ENCODE data around the gene ITGB5. TPM values are rescaled to one million over a fixed set of nuclear protein-coding genes. Genes with fewer than 3 reads are reported as not detected.

The ITGB5 gene
- total RNA-seq, 1 donor from 2014 or later = 122 TPM

DNA sequence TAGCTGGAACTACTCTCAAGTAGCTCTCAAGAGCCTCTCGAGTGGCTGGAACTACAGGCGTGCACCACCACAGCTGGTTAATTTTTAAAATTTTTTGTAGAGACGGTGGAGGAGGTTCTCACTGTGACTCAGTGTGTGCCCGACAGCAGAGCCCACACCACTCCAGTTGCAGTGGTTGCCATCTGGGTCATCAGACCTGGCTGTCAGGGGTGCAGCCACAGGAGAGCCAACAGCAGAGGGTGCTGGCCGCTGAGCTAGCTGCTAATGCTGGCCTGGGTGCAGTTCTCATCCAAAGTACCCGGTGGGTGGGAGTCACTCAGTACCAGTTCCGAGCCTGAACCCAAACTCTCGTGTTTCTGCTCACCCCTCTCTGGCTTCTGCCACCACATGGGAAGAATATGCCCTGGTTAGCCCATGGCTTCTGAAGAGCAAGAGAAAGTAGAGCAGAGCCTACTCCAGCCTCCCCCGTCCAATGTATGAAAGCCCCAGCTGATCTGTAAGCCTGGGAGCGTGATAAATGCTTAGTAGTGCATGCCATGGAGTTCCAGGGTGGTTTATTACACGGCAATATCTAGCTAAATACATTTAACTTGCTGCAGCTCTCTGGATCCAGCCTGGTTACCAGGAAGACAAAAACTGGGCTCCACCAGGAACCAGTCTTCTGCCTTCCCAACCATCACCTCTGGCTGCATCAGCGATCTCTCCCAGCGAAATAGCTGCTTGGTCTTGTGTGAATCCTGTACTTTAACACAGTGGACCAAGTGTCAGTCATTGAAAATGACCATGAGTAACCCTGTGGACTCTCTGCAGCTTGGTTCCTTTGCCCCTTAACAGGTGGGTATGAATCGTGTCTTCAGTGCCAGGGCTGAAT lies 139.8 kb downstream of the ITGB5 start:
- peaks cover 43% of the 10 kb centered on the region for H3K36me3 ChIP-seq
- H3K4me3 ChIP-seq = no peak overlapping the region
- intact Hi-C loops (cut with micrococcal nuclease) = no loop called here
- no peaks in the 10 kb centered on the region for H3K27me3 ChIP-seq (ENCODE audit: low read depth)
- TF ChIP-seq, protein P1, sequence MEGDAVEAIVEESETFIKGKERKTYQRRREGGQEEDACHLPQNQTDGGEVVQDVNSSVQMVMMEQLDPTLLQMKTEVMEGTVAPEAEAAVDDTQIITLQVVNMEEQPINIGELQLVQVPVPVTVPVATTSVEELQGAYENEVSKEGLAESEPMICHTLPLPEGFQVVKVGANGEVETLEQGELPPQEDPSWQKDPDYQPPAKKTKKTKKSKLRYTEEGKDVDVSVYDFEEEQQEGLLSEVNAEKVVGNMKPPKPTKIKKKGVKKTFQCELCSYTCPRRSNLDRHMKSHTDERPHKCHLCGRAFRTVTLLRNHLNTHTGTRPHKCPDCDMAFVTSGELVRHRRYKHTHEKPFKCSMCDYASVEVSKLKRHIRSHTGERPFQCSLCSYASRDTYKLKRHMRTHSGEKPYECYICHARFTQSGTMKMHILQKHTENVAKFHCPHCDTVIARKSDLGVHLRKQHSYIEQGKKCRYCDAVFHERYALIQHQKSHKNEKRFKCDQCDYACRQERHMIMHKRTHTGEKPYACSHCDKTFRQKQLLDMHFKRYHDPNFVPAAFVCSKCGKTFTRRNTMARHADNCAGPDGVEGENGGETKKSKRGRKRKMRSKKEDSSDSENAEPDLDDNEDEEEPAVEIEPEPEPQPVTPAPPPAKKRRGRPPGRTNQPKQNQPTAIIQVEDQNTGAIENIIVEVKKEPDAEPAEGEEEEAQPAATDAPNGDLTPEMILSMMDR (IDR thresholded peaks at IDR 0.05; ENCODE audit: borderline replicate concordance) = no peak
- no peaks in the 10 kb centered on the region for H3K4me1 ChIP-seq
- no peaks in the 10 kb centered on the region for H3K9me3 ChIP-seq (replicated peaks)
- H3K27ac ChIP-seq (replicated peaks) = no peak overlapping the region
- no peak for DNase-seq

DNA sequence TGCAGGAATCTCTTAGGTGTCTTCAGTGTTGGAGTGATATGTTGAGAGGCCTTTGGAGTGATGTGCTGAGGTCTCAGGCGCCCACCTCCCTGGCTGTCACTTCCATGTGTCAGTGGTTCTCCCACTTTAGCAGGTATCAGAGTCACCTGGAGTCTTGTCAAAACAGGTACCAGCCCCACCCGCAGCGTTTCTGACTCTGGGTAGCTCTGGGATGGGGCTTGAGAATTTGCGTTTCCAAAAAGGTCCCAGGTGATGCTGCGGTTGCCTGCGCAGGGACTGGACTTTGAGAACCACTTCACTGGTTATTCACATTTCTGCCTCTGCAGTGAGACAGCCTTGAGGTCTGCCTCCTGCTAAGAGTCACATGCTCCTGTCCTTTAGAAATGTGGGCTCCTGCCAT lies 141.4 kb downstream of the ITGB5 start:
- no peak for DNase-seq
- Histone ChIP-seq H3K4me3 (no peak overlapping the region), H3K36me3 (peaks cover 58% of the 10 kb centered on the region), H3K9me3 (replicated peaks) (no peaks in the 10 kb centered on the region), H3K4me1 (no peaks in the 10 kb centered on the region), H3K27me3 (ENCODE audit: low read depth) (no peaks in the 10 kb centered on the region), H3K27ac (replicated peaks) (no peak overlapping the region)
- intact Hi-C loops (cut with micrococcal nuclease) = no loop called here
- TF ChIP-seq, protein P1 (IDR thresholded peaks at IDR 0.05; ENCODE audit: borderline replicate concordance) = no peak

GRCh38 chr3:124741027-124741426 lies 146.1 kb downstream of the ITGB5 start:
- TF ChIP-seq, protein P1 (IDR thresholded peaks at IDR 0.05; ENCODE audit: borderline replicate concordance) = no peak
- H3K27me3 ChIP-seq (ENCODE audit: low read depth) = no peaks in the 10 kb centered on the region
- no peaks in the 10 kb centered on the region for H3K9me3 ChIP-seq (replicated peaks)
- no peak for DNase-seq
- no peak overlapping the region for H3K4me3 ChIP-seq
- no peaks in the 10 kb centered on the region for H3K4me1 ChIP-seq
- intact Hi-C loops (cut with micrococcal nuclease) = no loop called here
- peaks cover 94% of the 10 kb centered on the region for H3K36me3 ChIP-seq
- H3K27ac ChIP-seq (replicated peaks) = no peak overlapping the region

DNA sequence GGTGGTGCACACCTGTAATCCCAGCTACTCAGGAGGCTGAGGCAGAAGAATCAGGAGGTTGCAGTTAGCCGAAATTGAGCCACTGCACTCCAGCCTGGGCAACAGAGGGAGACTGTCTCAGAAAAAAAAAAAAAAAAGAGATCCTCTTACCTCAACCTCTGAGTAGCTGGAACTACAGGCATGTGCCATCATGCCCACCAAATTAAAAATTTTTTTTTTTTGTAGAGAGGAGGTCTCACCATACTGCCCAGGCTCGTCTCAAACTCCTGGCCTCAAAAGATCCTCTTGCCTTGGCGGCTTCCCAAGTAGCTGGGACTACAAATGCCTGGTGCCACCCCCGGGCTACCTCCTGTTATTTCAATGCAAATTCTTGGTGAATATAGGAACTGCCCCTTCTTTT lies 155.4 kb downstream of the ITGB5 start:
- Histone ChIP-seq H3K4me1 (peaks cover 30% of the 10 kb centered on the region), H3K4me3 (peak overlapping the region; percentile 91), H3K9me3 (replicated peaks) (no peaks in the 10 kb centered on the region), H3K27ac (replicated peaks) (no peak overlapping the region), H3K36me3 (peaks cover 10% of the 10 kb centered on the region), H3K27me3 (ENCODE audit: low read depth) (peaks cover 6% of the 10 kb centered on the region)
- intact Hi-C loops (cut with micrococcal nuclease) = no loop called here
- no peak for DNase-seq
- TF ChIP-seq, protein P1 (IDR thresholded peaks at IDR 0.05; ENCODE audit: borderline replicate concordance) = no peak

DNA sequence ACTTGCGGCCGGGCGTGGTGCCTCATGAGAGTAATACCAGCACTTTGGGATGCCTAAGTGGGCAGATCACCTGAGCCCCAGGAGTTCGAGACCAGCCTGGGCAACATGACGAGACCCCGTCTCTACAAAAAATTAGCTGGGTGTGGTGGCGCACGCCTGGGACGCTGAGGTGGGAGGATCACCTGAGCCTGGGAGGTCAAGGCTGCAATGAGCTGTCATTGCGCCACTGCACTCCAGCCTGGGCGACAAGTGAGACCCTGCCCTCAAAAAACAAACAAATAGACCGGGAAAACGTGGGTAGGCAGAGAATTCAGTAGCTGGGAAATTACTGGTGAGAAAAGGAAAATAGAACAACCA lies 156.2 kb downstream of the ITGB5 start:
- DNase-seq = no peak
- H3K9me3 ChIP-seq (replicated peaks) = no peaks in the 10 kb centered on the region
- intact Hi-C loops (cut with micrococcal nuclease) = no loop called here

More for the DNA sequence above, 156.2 kb downstream of the ITGB5 start:
- peaks cover 3% of the 10 kb centered on the region for H3K36me3 ChIP-seq
- H3K27ac ChIP-seq (replicated peaks) = peak overlapping the region; percentile 82
- H3K27me3 ChIP-seq (ENCODE audit: low read depth) = peaks cover 6% of the 10 kb centered on the region
- TF ChIP-seq, protein P1 (IDR thresholded peaks at IDR 0.05; ENCODE audit: borderline replicate concordance) = no peak
- peak overlapping the region; percentile 91 for H3K4me3 ChIP-seq
- peaks cover 30% of the 10 kb centered on the region for H3K4me1 ChIP-seq
